Suppressor macrophage (primary cell): ENCODE data around the gene CFAP77.

Source experiments
- DNase-seq, 4 experiments: peaks; one replicate each; pipeline ENCODE4 v3.0.0-alpha.2; 2020 to 2022

Gene CFAP77

GRCh38 chr9:132457504-132458236 is 47.7 kb downstream of the CFAP77 start:
- no peak for DNase-seq

GRCh38 chr9:132458432-132458831 is 48.4 kb downstream of the CFAP77 start:
- DNase-seq = no peak

GRCh38 chr9:132459661-132460060 is 49.6 kb downstream of the CFAP77 start:
- no peak for DNase-seq

GRCh38 chr9:132460240-132460639 is 50.2 kb downstream of the CFAP77 start:
- DNase-seq = no peak

GRCh38 chr9:132461281-132461896 is 51.4 kb downstream of the CFAP77 start:
- DNase-seq = no peak

- DNase-seq = no peak
Observed at GRCh38 chr9:132461971-132462370, 52.0 kb downstream of the CFAP77 start.

GRCh38 chr9:132464547-132464946 is 54.5 kb downstream of the CFAP77 start:
- no peak for DNase-seq

GRCh38 chr9:132465131-132465635 is 55.2 kb downstream of the CFAP77 start:
- DNase-seq = no peak

GRCh38 chr9:132472199-132472598 is 62.2 kb downstream of the CFAP77 start:
- DNase-seq = no peak

GRCh38 chr9:132472599-132472998 is 62.6 kb downstream of the CFAP77 start:
- DNase-seq = no peak

GRCh38 chr9:132474253-132474652 is 64.2 kb downstream of the CFAP77 start:
- DNase-seq = no peak

GRCh38 chr9:132478353-132479050 is 68.5 kb downstream of the CFAP77 start:
- no peak for DNase-seq

- DNase-seq = no peak
Observed at GRCh38 chr9:132479733-132480132, 69.7 kb downstream of the CFAP77 start.

GRCh38 chr9:132481053-132481849 is 71.2 kb downstream of the CFAP77 start:
- DNase-seq = no peak

- DNase-seq = no peak
Observed at GRCh38 chr9:132482196-132482813, 72.3 kb downstream of the CFAP77 start.

- DNase-seq = no peak
Observed at GRCh38 chr9:132485393-132485792, 75.4 kb downstream of the CFAP77 start.

GRCh38 chr9:132486706-132487350 is 76.8 kb downstream of the CFAP77 start:
- no peak for DNase-seq

GRCh38 chr9:132487351-132487791 is 77.4 kb downstream of the CFAP77 start:
- no peak for DNase-seq

- no peak for DNase-seq
Observed at GRCh38 chr9:132487980-132488535, 78.0 kb downstream of the CFAP77 start.

GRCh38 chr9:132488626-132489025 is 78.6 kb downstream of the CFAP77 start:
- no peak for DNase-seq

GRCh38 chr9:132489536-132489935 is 79.5 kb downstream of the CFAP77 start:
- DNase-seq = no peak
